Retina (tissue), 1 donor: ENCODE data around the gene PCNX1.
"Not testable (repeated sequence)": the region's sequence is repeated elsewhere in the genome, so short reads cannot be mapped to it uniquely, and the experiment has no call there.

Experiments used
- DNase-seq: peaks from one replicate; pipeline ENCODE4 v3.0.0-alpha.2; 2016

PCNX1 gene

DNA sequence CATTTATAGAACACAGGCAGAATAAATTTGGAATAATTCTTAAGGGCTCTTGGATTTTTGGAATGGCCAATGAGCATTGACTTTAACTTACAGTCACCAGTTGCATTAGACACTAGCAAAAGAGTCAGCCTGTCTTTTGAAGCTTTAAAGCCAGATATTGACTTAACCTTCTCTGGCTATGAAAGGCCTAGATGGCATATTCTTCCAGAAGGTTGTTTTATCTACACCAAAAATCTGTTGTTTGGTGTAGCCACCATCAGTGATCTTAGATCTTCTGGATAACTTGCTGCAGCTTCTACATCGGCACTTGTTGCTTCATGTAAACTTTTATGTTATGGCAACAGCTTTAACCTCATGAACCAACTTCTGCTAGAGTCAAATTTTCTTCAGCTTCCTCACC is 10.4 kb downstream of the PCNX1 start:
- DNase-seq: no peak

DNA sequence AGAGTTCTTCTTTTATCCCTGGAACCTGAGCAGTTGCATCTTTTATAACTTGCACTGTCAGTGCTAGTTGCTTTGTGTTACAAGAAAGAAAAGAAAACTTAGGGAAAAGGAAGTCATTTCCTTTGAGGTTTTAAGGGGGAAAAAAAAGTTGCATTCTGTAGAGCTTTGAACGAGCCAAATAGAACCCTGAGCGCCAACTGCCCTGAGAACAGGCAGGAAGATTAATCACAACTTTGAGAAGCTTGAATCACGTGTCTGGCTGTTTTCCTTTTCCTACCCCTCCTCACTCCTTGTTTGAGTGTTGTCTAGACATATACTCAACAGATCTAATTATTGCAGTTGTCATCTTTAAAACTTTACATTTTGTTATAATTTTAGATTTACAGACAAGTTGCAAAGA is 12.5 kb downstream of the PCNX1 start:
- DNase-seq: no peak

DNA sequence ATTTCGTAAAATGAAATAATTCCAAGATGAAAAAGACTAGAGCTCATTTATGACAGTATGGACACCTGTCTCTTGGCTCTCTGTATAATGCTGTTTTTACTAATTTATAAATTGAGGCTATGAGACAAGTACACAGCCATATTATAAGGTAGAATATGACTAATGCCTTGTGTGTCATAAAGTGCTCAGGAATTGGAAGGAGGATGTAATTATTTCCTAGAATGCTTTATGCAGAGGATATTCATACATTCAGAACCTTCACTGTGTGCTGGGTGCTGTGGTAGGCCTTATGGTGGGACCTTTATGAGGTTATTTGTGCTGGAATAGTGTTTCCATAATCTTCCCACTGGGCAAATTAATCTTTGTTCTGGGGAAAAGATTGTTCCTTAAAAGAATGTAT is 13.3 kb downstream of the PCNX1 start:
- no peak for DNase-seq

GRCh38 chr14:70921669-70922068 is 14.4 kb downstream of the PCNX1 start:
- no peak for DNase-seq

- no peak for DNase-seq
Observed at GRCh38 chr14:70924521-70924920, 17.3 kb downstream of the PCNX1 start.

- DNase-seq: no peak
Observed at GRCh38 chr14:70926235-70926830, 19.1 kb downstream of the PCNX1 start.

DNA sequence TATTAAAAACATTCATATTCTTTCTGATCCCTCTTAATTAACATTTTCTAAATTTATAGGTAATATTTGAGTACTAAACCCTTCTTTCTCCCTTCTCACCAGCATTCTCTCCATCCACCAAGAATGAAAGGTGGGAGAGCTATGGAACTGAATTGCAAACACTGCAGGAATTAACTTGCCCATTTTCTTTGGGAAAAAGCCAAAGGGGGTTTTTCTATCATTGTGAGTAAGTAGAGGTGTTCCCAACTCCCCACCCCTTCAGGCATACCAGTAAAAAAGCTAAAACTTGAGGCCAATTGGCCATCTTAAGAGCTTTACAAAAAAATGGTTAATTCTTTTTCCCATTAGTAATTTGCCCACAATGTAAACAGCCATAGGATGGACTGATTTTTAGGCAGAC is 23.7 kb downstream of the PCNX1 start:
- DNase-seq: no peak

GRCh38 chr14:70934084-70934483 is 26.8 kb downstream of the PCNX1 start:
- DNase-seq: no peak

DNA sequence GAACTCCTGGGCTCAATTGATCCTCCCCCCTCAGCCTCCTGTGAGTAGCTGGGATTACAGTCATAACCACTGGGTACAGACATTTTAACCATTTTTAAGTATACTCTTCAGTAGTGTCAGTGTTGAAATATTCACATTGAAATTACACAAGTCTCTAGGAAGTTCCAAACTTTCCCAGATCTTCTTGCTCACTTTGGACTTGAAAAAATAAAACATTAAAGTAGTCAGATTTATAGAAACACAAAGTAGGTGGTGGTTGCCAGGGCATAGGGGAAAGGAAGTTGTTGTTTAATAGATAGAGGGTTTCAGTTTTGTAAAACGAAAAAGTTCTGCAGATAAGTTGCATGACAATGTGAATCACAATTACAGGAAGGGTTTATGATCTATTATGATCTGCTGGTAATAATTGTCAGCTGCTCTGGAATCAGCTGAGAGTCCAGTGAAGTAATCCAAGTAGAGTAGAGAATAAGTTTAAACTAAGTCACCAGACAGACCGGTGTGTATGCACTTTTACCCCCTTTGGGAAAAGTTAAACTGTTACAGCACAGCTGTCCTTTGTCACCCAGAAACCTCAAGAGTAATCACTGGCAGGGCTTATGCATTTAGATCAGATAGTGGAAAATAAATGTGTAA is 27.4 kb downstream of the PCNX1 start:
- no peak for DNase-seq

- no peak for DNase-seq
Observed at GRCh38 chr14:70935135-70935534, 27.9 kb downstream of the PCNX1 start.

DNA sequence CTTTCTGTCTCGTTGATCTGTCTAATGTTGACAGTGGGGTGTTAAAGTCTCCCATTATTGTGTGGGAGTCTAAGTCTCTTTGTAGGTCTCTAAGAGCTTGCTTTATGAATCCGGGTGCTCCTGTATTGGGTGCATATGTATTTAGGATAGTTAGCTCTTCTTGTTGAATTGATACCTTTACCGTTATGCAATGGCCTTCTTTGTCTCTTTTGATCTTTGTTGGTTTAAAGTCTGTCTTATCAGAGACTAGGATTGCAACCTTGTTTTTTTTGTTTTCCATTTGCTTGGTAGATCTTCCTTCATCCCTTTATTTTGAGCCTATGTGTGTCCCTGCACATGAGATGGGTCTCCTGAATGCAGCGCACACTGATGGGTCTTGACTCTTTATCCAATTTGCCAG is 32.4 kb downstream of the PCNX1 start:
- not testable (repeated sequence) for DNase-seq

DNA sequence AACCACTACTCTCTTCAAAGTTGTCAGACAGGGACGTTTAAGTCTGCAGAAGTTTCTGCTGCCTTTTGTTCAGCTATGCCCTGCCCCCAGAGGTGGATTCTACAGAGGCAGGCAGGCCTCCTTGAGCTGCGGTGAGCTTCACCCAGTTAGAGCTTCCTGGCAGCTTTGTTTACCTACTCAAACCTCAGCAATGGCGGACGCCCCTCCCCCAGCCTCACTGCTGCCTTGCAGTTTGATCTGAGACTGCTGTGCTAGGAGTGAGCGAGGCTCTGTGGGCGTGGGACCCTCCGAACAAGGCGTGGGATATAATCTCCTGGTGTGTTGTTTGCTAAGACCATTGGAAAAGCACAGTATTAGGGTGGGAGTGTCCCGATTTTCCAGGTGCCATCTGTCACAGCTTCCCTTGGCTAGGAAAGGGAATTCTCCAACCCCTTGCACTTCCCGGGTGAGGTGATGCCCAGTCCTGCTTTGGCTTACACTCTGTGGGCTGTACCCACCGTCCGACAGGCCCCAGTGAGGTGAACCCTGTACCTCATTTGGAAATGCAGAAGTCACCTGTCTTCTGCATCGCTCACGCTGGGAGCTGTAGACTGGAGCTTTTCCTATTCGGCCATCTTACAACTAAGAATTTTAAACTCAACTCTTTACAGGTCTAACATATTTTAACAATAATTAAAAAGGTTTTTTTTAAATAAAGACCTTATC is 34.5 kb downstream of the PCNX1 start:
- DNase-seq: not testable (repeated sequence)

DNA sequence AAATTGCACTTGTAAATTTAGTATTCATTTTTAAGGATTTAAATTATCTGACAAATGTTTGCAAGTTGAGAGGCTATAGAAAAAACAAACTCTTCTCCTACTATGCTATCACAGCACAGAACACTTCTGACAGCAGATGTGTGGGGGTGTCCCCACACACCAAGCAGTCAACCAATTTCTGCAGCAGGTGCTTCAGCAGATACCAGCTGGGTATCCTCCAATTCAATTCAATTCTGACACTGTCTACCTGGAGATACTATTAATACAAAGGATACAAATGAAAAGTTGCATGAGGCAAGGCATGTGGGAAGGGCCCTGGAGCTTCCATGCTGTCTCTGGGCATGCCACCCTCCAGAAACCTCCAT is 35.1 kb downstream of the PCNX1 start:
- no peak for DNase-seq

DNA sequence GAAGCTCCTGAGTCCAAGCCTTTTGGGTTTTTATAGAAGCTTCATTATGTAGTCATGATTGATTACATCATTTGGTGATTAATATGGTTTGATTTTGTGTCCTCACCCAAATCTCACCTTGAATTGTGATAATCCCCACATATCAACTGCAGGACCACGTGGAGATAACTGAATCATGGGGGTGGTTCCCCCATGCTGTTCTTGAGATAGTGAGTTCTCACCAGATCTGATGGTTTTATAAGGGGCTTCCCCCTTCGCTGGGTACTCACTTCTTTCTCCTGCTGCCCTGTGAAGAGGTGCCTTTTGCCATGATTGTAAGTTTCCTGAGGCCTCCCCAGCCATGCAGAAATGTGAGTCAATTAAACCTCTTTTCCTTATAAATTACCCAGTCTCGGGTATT is 35.5 kb downstream of the PCNX1 start:
- not testable (repeated sequence) for DNase-seq

- DNase-seq: no peak
Observed at GRCh38 chr14:70943838-70944237, 36.6 kb downstream of the PCNX1 start.

DNA sequence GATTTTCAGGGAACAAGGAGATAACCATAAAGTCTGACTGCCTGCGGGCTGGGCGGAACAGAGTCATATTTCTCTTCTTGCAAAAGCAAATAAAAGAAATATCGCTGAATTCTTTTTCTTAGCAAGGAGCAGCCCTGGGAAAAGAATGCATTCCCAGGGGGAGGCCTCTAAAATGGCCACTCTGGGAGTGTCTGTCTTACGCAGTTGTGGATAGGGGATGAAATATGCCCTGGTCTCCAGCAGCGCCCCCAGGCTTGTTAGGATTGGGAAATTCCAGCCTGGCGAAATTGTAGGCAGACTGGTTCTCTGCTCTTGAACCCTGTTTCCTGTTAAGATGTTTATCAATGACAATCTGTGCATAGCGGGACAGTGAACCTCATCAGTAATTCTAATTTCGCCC is 40.5 kb downstream of the PCNX1 start:
- peak; percentile 10 for DNase-seq

DNA sequence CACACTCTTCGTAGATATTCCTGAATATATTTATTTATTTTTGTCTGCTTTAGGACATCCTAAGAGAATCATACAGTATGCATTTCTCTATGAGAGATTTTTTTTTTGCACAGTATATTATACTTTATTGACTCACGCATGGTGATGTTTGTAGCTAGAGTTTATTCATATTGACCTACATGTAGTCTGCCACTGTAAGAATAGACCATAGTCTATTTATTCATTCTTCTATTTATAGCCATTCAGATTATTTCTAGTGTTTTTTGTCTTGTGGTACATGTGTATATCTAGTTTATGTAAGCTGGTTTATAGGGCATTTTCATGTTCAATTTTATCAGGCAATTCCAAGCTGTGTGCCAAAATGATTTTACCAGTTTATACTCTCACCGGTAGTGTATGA is 45.2 kb downstream of the PCNX1 start:
- DNase-seq: no peak

DNA sequence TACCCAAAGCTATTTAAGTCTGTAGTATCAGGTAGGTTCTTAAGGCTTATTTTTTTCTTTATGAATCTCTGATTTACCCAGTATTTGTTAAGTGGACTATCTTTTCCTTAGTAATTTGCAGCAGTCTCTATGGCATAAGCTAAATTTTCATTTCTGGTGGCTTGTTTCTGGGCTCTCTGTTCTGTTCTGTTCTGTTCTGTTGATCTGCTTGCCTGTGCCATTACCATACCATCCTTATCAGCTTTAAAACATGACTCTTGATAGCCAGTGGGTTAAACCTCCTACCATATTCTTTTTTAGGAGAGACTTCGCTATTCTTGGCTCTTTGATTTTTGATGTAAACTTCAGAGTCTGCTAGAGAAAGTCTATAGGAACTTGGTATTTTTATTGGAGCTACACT is 46.8 kb downstream of the PCNX1 start:
- no peak for DNase-seq

- DNase-seq: no peak
Observed at GRCh38 chr14:70955543-70956480, 48.6 kb downstream of the PCNX1 start.

DNA sequence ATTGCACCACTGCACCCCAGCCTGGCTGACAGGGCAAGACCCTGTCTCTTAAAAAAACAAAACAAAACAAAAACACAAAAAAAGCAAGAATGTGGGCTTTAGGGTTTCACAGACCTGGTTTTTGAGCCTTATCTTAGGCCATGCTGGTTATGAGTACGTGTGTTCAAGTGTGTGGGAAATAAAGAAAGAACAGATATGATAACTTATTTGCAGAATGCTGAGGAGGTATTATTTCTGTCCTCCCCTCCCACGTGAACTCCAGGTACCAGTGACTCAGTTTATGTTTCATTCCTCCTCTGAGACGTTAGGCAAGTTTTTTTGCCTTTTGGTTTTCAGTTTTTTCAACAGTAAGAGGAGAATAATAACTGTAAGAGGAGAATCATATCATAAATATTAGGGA is 49.3 kb downstream of the PCNX1 start:
- DNase-seq: no peak

GRCh38 chr14:70957710-70958109 is 50.5 kb downstream of the PCNX1 start:
- DNase-seq: no peak

GRCh38 chr14:70962935-70963334 is 55.7 kb downstream of the PCNX1 start:
- no peak for DNase-seq

DNA sequence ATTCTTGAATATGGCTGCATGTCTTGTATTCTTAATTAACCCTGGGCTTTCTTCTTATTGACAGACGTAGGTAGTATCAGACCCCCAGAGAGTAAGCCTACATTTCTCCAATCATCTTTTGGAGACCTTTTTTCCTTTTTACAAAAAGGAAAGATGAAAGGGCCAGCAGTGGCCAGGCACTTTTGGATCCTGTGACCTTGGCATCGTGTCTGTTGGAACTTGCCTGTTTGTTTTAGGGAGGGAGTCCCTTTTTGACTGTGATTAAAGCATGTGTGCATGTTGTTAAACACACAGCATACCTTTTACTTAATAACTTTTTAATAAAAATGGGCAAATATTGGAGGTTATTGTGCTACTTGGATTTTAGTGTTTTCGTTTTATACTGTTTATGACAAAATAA is 57.2 kb downstream of the PCNX1 start:
- DNase-seq: no peak
